A549 (cell line): ENCODE data around the gene THYN1. TPM values are rescaled to one million over a fixed set of nuclear protein-coding genes. Genes with fewer than 3 reads are reported as not detected.
A peak's percentile ranks its signal among the peaks of the same experiment; 100 is the strongest.

Experiments
- ATAC-seq, 2 experiments: fragments of 200-7000 bp in 1 of 2; fragments of >200 bp in 1 of 2; cut with Nextera tagmentation in 1 of 2; cut with Tn5 transposase in 1 of 2; 3 replicates each; pipeline versions ENCODE4 v1.8.0 to v1.9.1; 2018 to 2020; ENCODE audit warnings: mild to moderate bottlenecking in 1 of 2, moderate library complexity in 1 of 2
- CTCF ChIA-PET: fragments of 300-600 bp; sonication (Branson Sonifier 250); formaldehyde crosslinking; extraction: SDS; loops from one replicate; lab custom pipeline; 2021; ENCODE audit warnings: antibody characterized with exemption, inconsistent platforms; lab: Yijun Ruan, JAX
- POLR2A ChIA-PET: fragments of 350-600 bp; formaldehyde crosslinking; extraction: SDS; loops from one replicate; lab custom pipeline; 2021; ENCODE audit warnings: antibody characterized with exemption, inconsistent platforms; lab: Yijun Ruan, JAX
- DNase-seq, 2 experiments: peaks; one replicate each; pipeline versions ENCODE4 v3.0.0 to v3.0.0-alpha.2; 2011 to 2016; ENCODE audit warnings: low read depth in 1 of 2, low spot score in 1 of 2
- FAIRE-seq: peaks from 2 replicates; lab custom pipeline; 2011; peaks lifted over from hg19 to GRCh38; lab: Jason Lieb, UNC
- H3K27ac ChIP-seq, 2 experiments: fragments of >200 bp; sonication (Bioruptor Twin); formaldehyde crosslinking; 3 replicates each; pipeline ENCODE4 v1.5.1; 2016 to 2017
- H3K4me1 ChIP-seq: fragments of >200 bp; sonication (Bioruptor Twin); formaldehyde crosslinking; 3 replicates; pipeline ENCODE4 v1.6.1; 2016
- H3K4me2 ChIP-seq: fragments of >200 bp; sonication (Bioruptor Twin); formaldehyde crosslinking; 3 replicates; pipeline ENCODE4 v1.6.1; 2016
- H3K4me3 ChIP-seq: fragments of >200 bp; sonication (Bioruptor Twin); formaldehyde crosslinking; 3 replicates; pipeline ENCODE4 v1.5.1; 2016
- H3K9me3 ChIP-seq: fragments of >200 bp; sonication (Bioruptor Twin); formaldehyde crosslinking; 3 replicates; pipeline ENCODE4 v1.6.1; 2016
- BCL3 ChIP-seq: fragments of >200 bp; sonication (Bioruptor Twin); formaldehyde crosslinking; IDR thresholded peaks from 3 replicates; pipeline ENCODE4 v1.6.1; 2016
- CBX2 ChIP-seq: fragments of 200-600 bp; sonication (generic); IDR thresholded peaks from 2 replicates; pipeline ENCODE4 v1.6.1; 2016; ENCODE audit warnings: low read depth, mild to moderate bottlenecking, borderline replicate concordance
- CBX8 ChIP-seq: fragments of 200-600 bp; sonication (generic); IDR thresholded peaks from 2 replicates; pipeline ENCODE4 v1.6.1; 2016
- CEBPB ChIP-seq, 2 experiments: fragments of >200 bp in 1 of 2; sonication (Bioruptor Twin) in 1 of 2; formaldehyde crosslinking in 1 of 2; IDR thresholded peaks; 2 replicates each; pipeline ENCODE4 v1.6.1; 2012 to 2016
- CHD2 ChIP-seq: fragments of 150-350 bp; IDR thresholded peaks from 2 replicates; pipeline ENCODE4 v1.6.1; 2014; ENCODE audit warnings: low read length; ENCODE audit not compliant: partially characterized antibody
- CTCF ChIP-seq: fragments of >200 bp; sonication (Bioruptor Twin); formaldehyde crosslinking; IDR thresholded peaks from 3 replicates; pipeline ENCODE4 v1.5.1; 2016
- EHF ChIP-seq: fragments of 250-450 bp; sonication (Bioruptor Pico); IDR thresholded peaks from 2 replicates; pipeline ENCODE4 v1.5.0; 2020; ENCODE audit warnings: mild to moderate bottlenecking
- EHMT2 ChIP-seq: fragments of 200-600 bp; sonication (generic); IDR thresholded peaks from 2 replicates; pipeline ENCODE4 v1.6.1; 2016; ENCODE audit warnings: antibody characterized with exemption, low read depth, mild to moderate bottlenecking, moderate library complexity
- EP300 ChIP-seq, 2 experiments: fragments of >200 bp; sonication (Bioruptor Twin); formaldehyde crosslinking; IDR thresholded peaks; 2 replicates in 1 of 2; 3 replicates in 1 of 2; pipeline ENCODE4 v1.6.1; 2016 to 2017
- FOSL2 ChIP-seq, 2 experiments: fragments of 450-650 bp in 1 of 2; fragments of >200 bp in 1 of 2; sonication (Bioruptor Twin) in 1 of 2; formaldehyde crosslinking; IDR thresholded peaks; 2 replicates each; pipeline versions ENCODE4 v1.5.0 to v1.6.1; 2016 to 2020; ENCODE audit warnings: mild to moderate bottlenecking in 1 of 2, moderate library complexity in 1 of 2
- GATA3 ChIP-seq: IDR thresholded peaks from 2 replicates; pipeline ENCODE4 v1.6.1; 2012; ENCODE audit warnings: borderline replicate concordance
- HEYL ChIP-seq: fragments of 250-450 bp; sonication (Bioruptor Pico); IDR thresholded peaks from 2 replicates; pipeline ENCODE4 v1.8.0; 2021; ENCODE audit warnings: mild to moderate bottlenecking, moderate library complexity
- HOXA7 ChIP-seq: fragments of 250-450 bp; sonication (Bioruptor Pico); IDR thresholded peaks from 2 replicates; pipeline ENCODE4 v1.5.0; 2020; ENCODE audit warnings: mild to moderate bottlenecking, moderate library complexity
- HOXB13 ChIP-seq: fragments of 250-450 bp; sonication (Bioruptor Pico); IDR thresholded peaks from 2 replicates; pipeline ENCODE4 v1.5.0; 2020; ENCODE audit warnings: low read depth, mild to moderate bottlenecking, moderate library complexity
- HOXB5 ChIP-seq: fragments of 250-450 bp; sonication (Bioruptor Pico); IDR thresholded peaks from 2 replicates; pipeline ENCODE4 v1.5.0; 2020; ENCODE audit warnings: mild to moderate bottlenecking, moderate library complexity
- JUN ChIP-seq, 2 experiments: fragments of >200 bp; sonication (Bioruptor Twin); formaldehyde crosslinking; IDR thresholded peaks; 2 replicates in 1 of 2; 3 replicates in 1 of 2; pipeline ENCODE4 v1.6.1; 2016 to 2017
- JUNB ChIP-seq: fragments of >200 bp; sonication (Bioruptor Twin); formaldehyde crosslinking; IDR thresholded peaks from 2 replicates; pipeline ENCODE4 v1.6.1; 2016
- KDM1A ChIP-seq: fragments of 200-600 bp; sonication (generic); IDR thresholded peaks from 2 replicates; pipeline ENCODE4 v1.6.1; 2016; ENCODE audit warnings: low read depth, mild to moderate bottlenecking
- KDM5A ChIP-seq: fragments of 200-600 bp; sonication (generic); IDR thresholded peaks from 2 replicates; pipeline ENCODE4 v1.6.1; 2016; ENCODE audit warnings: antibody characterized with exemption, mild to moderate bottlenecking
- MAFK ChIP-seq: fragments of 450-650 bp; IDR thresholded peaks from 2 replicates; pipeline ENCODE4 v1.6.1; 2014; ENCODE audit not compliant: partially characterized antibody
- NPAS2 ChIP-seq: fragments of 250-450 bp; sonication (Bioruptor Pico); IDR thresholded peaks from 2 replicates; pipeline ENCODE4 v1.8.0; 2022; ENCODE audit warnings: mild to moderate bottlenecking, moderate library complexity, borderline replicate concordance
- POLR2A ChIP-seq: IDR thresholded peaks from 2 replicates; pipeline ENCODE4 v1.6.1; 2012; ENCODE audit warnings: mild to moderate bottlenecking, low read length
- RAD21 ChIP-seq, 2 experiments: fragments of >200 bp in 1 of 2; sonication (Bioruptor Twin) in 1 of 2; formaldehyde crosslinking in 1 of 2; IDR thresholded peaks in 1 of 2; conservative IDR thresholded peaks in 1 of 2; 2 replicates in 1 of 2; 3 replicates in 1 of 2; pipeline ENCODE4 v1.6.1; 2012 to 2018; ENCODE audit warnings: inconsistent platforms in 1 of 2
- RCOR1 ChIP-seq: fragments of 150-350 bp; IDR thresholded peaks from 2 replicates; pipeline ENCODE4 v1.6.1; 2014; ENCODE audit warnings: antibody characterized with exemption, low read length, low read depth
- RFX5 ChIP-seq: fragments of 450-650 bp; IDR thresholded peaks from 2 replicates; pipeline ENCODE4 v1.7.1; 2014; ENCODE audit warnings: antibody characterized with exemption, mild to moderate bottlenecking, moderate library complexity
- SREBF2 ChIP-seq: fragments of 450-650 bp; IDR thresholded peaks from 2 replicates; pipeline ENCODE4 v1.6.1; 2014; ENCODE audit warnings: mild to moderate bottlenecking, moderate library complexity
- ZC3H11A ChIP-seq: fragments of 450-650 bp; IDR thresholded peaks from 2 replicates; pipeline ENCODE4 v1.6.1; 2014; ENCODE audit warnings: antibody characterized with exemption, mild to moderate bottlenecking
- ZFP36 ChIP-seq: fragments of 450-650 bp; IDR thresholded peaks from 2 replicates; pipeline ENCODE4 v1.6.1; 2014; ENCODE audit warnings: borderline replicate concordance; ENCODE audit not compliant: partially characterized antibody
- ZSCAN20 ChIP-seq: fragments of 250-450 bp; sonication (Bioruptor Pico); IDR thresholded peaks from 2 replicates; pipeline ENCODE4 v1.8.0; 2022; ENCODE audit warnings: mild to moderate bottlenecking, moderate library complexity
- WGBS: methylation state at CpG from one replicate; pipeline ENCODE4 v1.1.6; 2017; ENCODE audit errors: missing lambda C conversion rate; 5-methylcytosine and 5-hydroxymethylcytosine counted together
- polyA plus RNA-seq, 4 experiments: library from polyadenylated mRNA; depleted of rRNA in 3 of 4; stranded (reverse); fragments of >200 nt; fragmentation: RNase III in 1 of 4; extraction: RNeasy Plus Mini Kit Qiagen cat#74134 plus additional on column Dnase treatment in 1 of 4; gene quantifications; 2 replicates in 3 of 4; 3 replicates in 1 of 4; pipeline ENCODE4 v1.2.3, GENCODE V29; 2011 to 2017
- TF ChIP-seq, protein P1 (sequence below): IDR thresholded peaks from 2 replicates; pipeline ENCODE4 v1.6.1; 2012

Gene THYN1
- polyA plus RNA-seq, 2 of the 4 experiments (the other 2 are of a cell fraction), result 20.8 to 27.9 TPM

DNA sequence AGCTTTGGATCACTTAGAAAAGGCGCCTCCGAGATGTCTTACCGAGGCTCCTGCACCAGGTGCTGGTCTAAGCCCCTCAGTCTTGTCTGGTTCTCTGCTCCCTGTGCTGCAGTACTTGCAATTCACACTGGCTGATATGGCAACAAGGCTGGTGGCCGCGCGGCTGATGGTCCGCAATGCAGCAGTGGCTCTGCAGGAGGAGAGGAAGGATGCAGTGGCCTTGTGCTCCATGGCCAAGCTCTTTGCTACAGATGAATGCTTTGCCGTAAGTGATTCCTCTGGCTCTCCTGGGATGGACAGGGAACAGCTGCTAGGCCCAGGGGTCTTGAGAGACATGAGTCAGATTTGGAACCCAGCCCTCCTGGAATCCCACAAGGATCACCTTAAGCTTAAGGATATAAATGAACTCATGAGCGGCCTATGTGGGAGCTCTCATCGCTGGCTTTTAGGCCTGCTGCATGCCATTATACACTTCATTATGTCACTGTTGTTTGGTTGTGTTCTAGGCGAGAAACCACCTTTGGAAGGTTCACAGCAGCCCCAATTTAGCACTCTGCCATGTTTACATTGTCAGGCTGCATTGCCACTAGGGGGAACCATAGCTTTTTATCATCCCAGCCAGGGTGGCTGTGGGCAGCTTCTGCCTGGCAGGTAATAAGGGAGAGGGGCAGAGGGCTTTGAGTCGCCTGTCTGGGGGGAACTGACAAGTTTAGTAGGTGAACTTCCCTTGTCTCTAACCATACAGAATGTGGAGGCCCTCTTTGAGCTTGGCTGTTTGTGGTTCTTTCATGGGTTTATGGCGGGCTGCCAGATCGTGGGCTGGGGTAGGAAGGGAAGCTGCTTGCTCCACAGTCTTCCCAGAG, 8.7 kb upstream of the THYN1 start:
- H3K27ac ChIP-seq, result no peak overlapping the region
- no peak for FAIRE-seq
- 70% methylated on average over 10 of the region's 14 CpGs for WGBS
- peak; percentile 70 to 89; a peak in 4 of 6 replicates for ATAC-seq
- no peak overlapping the region for H3K4me2 ChIP-seq
- no peaks in the 10 kb centered on the region for H3K4me1 ChIP-seq
- H3K9me3 ChIP-seq, result no peaks in the 10 kb centered on the region
- CTCF ChIA-PET, result interaction anchor here (0.8 to 1.7 kb wide), 12 partner anchors 8 to 55 kb away, joined by 3 to 7 read pairs (median 4); partner anchors contain the start of gene GLB1L3
- POLR2A ChIA-PET, result interaction anchor here (0.6 kb wide), 1 partner anchor 1912 kb away, joined by 3 read pairs; no protein-coding TSS in a partner anchor
- DNase-seq, result peak; percentile 14 to 51
- no peak overlapping the region for H3K4me3 ChIP-seq
- TF ChIP-seq JUNB (no peak), ZC3H11A (no peak), EHMT2 (no peak), RCOR1 (no peak), RAD21 (conservative IDR thresholded peaks at IDR 0.05 in 1 of 2, IDR thresholded peaks at IDR 0.05 in 1 of 2) (peak; percentile 23 to 32; a peak in 3 of 5 replicates), GATA3 (no peak), CTCF (peak; percentile 42), HOXB5 (no peak), HOXA7 (no peak), POLR2A (no peak), JUN (IDR thresholded peaks at IDR 0.05) (no peak), KDM1A (no peak), BCL3 (no peak), CBX8 (no peak), EHF (CRISPR knock-in tag) (no peak), CEBPB (IDR thresholded peaks at IDR 0.05) (no peak)
- TF ChIP-seq, protein P1, sequence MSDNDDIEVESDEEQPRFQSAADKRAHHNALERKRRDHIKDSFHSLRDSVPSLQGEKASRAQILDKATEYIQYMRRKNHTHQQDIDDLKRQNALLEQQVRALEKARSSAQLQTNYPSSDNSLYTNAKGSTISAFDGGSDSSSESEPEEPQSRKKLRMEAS, result no peak

- ChIA-PET POLR2A (no interaction called here), CTCF (interaction anchor here (0.9 to 1.6 kb wide), 5 partner anchors 9 to 54 kb away, joined by 3 to 7 read pairs (median 4); partner anchors contain the start of gene GLB1L3)
- WGBS, result 93% methylated on average over 16 of the region's 16 CpGs
- no peak overlapping the region for H3K4me2 ChIP-seq
- ATAC-seq (no peak), FAIRE-seq (no peak), DNase-seq (no peak)
- no peak overlapping the region for H3K4me3 ChIP-seq
- H3K4me1 ChIP-seq, result no peaks in the 10 kb centered on the region
- no peak overlapping the region for H3K27ac ChIP-seq
- no peak for TF ChIP-seq NPAS2 (CRISPR knock-in tag)
- TF ChIP-seq MAFK, result no peak
- TF ChIP-seq HEYL (CRISPR knock-in tag), result no peak
- TF ChIP-seq ZFP36, result no peak
- TF ChIP-seq EP300 (IDR thresholded peaks at IDR 0.05), result no peak
- TF ChIP-seq CHD2, result no peak
- TF ChIP-seq CBX2, result no peak
- TF ChIP-seq HOXB13 (CRISPR knock-in tag), result no peak
- TF ChIP-seq JUNB, result no peak
- no peak for TF ChIP-seq RFX5
- TF ChIP-seq KDM5A, result no peak
- no peak for TF ChIP-seq POLR2A
- no peak for TF ChIP-seq ZSCAN20 (CRISPR knock-in tag)
- no peak for TF ChIP-seq SREBF2
- TF ChIP-seq FOSL2 (IDR thresholded peaks at IDR 0.05), result no peak
- TF ChIP-seq FOSL2 (CRISPR knock-in tag; IDR thresholded peaks at IDR 0.05), result no peak
- H3K9me3 ChIP-seq, result no peaks in the 10 kb centered on the region
Measured at GRCh38 chr11:134260983-134261382, 7.8 kb upstream of the THYN1 start.
